Measurements from ENCODE around the gene LIPM. TPM values are rescaled to one million over a fixed set of nuclear protein-coding genes. Genes with fewer than 3 reads are reported as not detected.

Gene LIPM
- total RNA-seq, 1 experiment from 2014 or later = not detected

- CTCF ChIA-PET = interaction anchor here (0.8 to 8.3 kb wide), 2 partner anchors 23 to 359 kb away, joined by 3 to 50 read pairs; no protein-coding TSS in a partner anchor
- POLR2A ChIA-PET = no interaction called here
- Mint-ChIP-seq H3K4me3 (ENCODE audit: unreplicated experiment) (no peak overlapping the region), H3K27me3 (ENCODE audit: insufficient read depth, unreplicated experiment) (no peaks in the 10 kb centered on the region), H3K36me3 (ENCODE audit: insufficient read depth, unreplicated experiment) (peaks cover 6% of the 10 kb centered on the region), H3K27ac (ENCODE audit: low read depth, unreplicated experiment) (no peak overlapping the region), H3K4me1 (ENCODE audit: insufficient read depth, unreplicated experiment) (peaks cover under 1% of the 10 kb centered on the region), H3K9me3 (ENCODE audit: unreplicated experiment) (no peaks in the 10 kb centered on the region)
- no TSS peak for BruUV-seq (replicated peaks)
- TF ChIP-seq CTCF (IDR thresholded peaks at IDR 0.05; ENCODE audit: unreplicated experiment) = no peak
- DNase-seq (ENCODE audit: unreplicated experiment) = no peak
- intact Hi-C loops (cut with micrococcal nuclease) = no loop called here
These were observed 56.0 kb downstream of the LIPM start for GRCh38 chr10:88858491-88858890.

DNA sequence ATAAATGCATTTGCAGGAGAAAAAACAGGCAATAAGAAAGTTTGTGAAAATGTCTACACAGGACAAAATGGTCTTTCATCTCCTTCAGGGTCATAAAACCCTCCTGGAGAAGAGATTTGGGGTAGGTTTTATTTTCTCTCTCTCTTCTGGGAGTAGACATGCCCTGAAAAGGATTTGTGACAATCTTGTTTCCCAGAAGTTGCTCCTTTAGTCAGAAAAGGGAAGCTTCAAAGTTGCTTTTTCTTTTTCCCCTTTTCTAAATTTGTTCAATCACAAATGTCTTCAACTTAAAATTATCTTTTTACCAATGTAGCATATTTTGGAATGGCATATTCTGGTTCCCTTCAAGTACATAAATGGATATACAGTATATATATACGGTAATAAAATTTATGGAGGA is 58.5 kb downstream of the LIPM start:
- H3K27me3 Mint-ChIP-seq (ENCODE audit: insufficient read depth, unreplicated experiment) = no peaks in the 10 kb centered on the region
- intact Hi-C loops (cut with micrococcal nuclease) = no loop called here
- no peak for TF ChIP-seq CTCF (IDR thresholded peaks at IDR 0.05; ENCODE audit: unreplicated experiment)
- H3K9me3 Mint-ChIP-seq (ENCODE audit: unreplicated experiment) = no peaks in the 10 kb centered on the region
- no peak overlapping the region for H3K27ac Mint-ChIP-seq (ENCODE audit: low read depth, unreplicated experiment)
- ChIA-PET POLR2A (interaction anchor here (2.2 kb wide), 1 partner anchor 19 kb away, joined by 5 read pairs; the partner anchor contains the start of gene STAMBPL1), CTCF (interaction anchor here (1.1 to 6.3 kb wide), 2 partner anchors 18 to 25 kb away, joined by 4 to 69 read pairs; partner anchors contain the start of gene STAMBPL1)
- no TSS peak for BruUV-seq (replicated peaks)
- H3K4me3 Mint-ChIP-seq (ENCODE audit: unreplicated experiment) = no peak overlapping the region
- peaks cover 4% of the 10 kb centered on the region for H3K4me1 Mint-ChIP-seq (ENCODE audit: insufficient read depth, unreplicated experiment)
- no peaks in the 10 kb centered on the region for H3K36me3 Mint-ChIP-seq (ENCODE audit: insufficient read depth, unreplicated experiment)
- DNase-seq (ENCODE audit: unreplicated experiment) = no peak

- no peak overlapping the region for H3K4me3 Mint-ChIP-seq (ENCODE audit: unreplicated experiment)
- no TSS peak for BruUV-seq (replicated peaks)
- no peaks in the 10 kb centered on the region for H3K36me3 Mint-ChIP-seq (ENCODE audit: insufficient read depth, unreplicated experiment)
- H3K27ac Mint-ChIP-seq (ENCODE audit: low read depth, unreplicated experiment) = no peak overlapping the region
- TF ChIP-seq CTCF (IDR thresholded peaks at IDR 0.05; ENCODE audit: unreplicated experiment) = peak; percentile 25
- H3K9me3 Mint-ChIP-seq (ENCODE audit: unreplicated experiment) = no peaks in the 10 kb centered on the region
- intact Hi-C loops (cut with micrococcal nuclease) = loop anchor here (1.0 to 5.0 kb wide), 2 partner anchors 30 to 298 kb away; no protein-coding TSS in a partner anchor
- ChIA-PET CTCF (interaction anchor here (0.6 to 6.3 kb wide), 14 partner anchors 10 to 916 kb away, joined by 3 to 69 read pairs (median 4); no protein-coding TSS in a partner anchor), POLR2A (interaction anchor here (0.6 to 1.2 kb wide), 6 partner anchors 12 to 608 kb away, joined by 3 to 6 read pairs (median 4); partner anchors contain the start of gene ANKRD22)
- DNase-seq (ENCODE audit: unreplicated experiment) = peak; percentile 53
- H3K4me1 Mint-ChIP-seq (ENCODE audit: insufficient read depth, unreplicated experiment) = peaks cover 4% of the 10 kb centered on the region
- no peaks in the 10 kb centered on the region for H3K27me3 Mint-ChIP-seq (ENCODE audit: insufficient read depth, unreplicated experiment)
These were observed 62.8 kb downstream of the LIPM start for GRCh38 chr10:88865281-88865876.

DNA sequence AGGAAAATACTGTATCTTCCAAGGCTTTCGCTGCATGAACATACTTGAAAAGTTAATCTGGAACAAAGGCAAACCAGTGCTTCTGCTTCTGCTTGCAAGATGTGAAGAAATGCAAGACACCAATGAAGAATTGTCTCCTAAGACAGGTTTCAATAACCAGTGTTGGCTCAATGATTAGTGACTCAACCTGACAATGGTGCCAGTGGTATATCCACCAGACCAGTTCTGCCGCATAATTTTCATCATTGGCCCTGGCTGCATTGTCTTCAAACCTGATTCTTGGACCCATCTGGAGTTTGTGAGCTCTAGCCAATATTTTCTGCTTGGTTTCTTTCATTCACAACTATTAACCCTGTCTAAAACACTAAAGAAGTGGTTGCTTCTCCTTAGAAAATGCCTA is 63.9 kb downstream of the LIPM start:
- no TSS peak for BruUV-seq (replicated peaks)
- no peak for DNase-seq (ENCODE audit: unreplicated experiment)
- intact Hi-C loops (cut with micrococcal nuclease) = loop anchor here (5.0 kb wide), 1 partner anchor 299 kb away; no protein-coding TSS in a partner anchor

More for the DNA sequence above, 63.9 kb downstream of the LIPM start:
- ChIA-PET CTCF (interaction anchor here (6.3 kb wide), 1 partner anchor 30 kb away, joined by 69 read pairs; no protein-coding TSS in a partner anchor), POLR2A (no interaction called here)
- Mint-ChIP-seq H3K27ac (ENCODE audit: low read depth, unreplicated experiment) (no peak overlapping the region), H3K9me3 (ENCODE audit: unreplicated experiment) (no peaks in the 10 kb centered on the region), H3K4me3 (ENCODE audit: unreplicated experiment) (no peak overlapping the region), H3K27me3 (ENCODE audit: insufficient read depth, unreplicated experiment) (no peaks in the 10 kb centered on the region), H3K36me3 (ENCODE audit: insufficient read depth, unreplicated experiment) (no peaks in the 10 kb centered on the region), H3K4me1 (ENCODE audit: insufficient read depth, unreplicated experiment) (peaks cover 4% of the 10 kb centered on the region)
- no peak for TF ChIP-seq CTCF (IDR thresholded peaks at IDR 0.05; ENCODE audit: unreplicated experiment)
